Tongue (tissue), 2 donors: ENCODE results near the gene ZNF630. TPM values are rescaled to one million over a fixed set of nuclear protein-coding genes. Genes with fewer than 3 reads are reported as not detected.
"Not testable (repeated sequence)": the region's sequence is repeated elsewhere in the genome, so short reads cannot be mapped to it uniquely, and the experiment has no call there.

Source experiments
- DNase-seq: peaks from one replicate; pipeline ENCODE4 v3.0.0-alpha.2; 2015
- total RNA-seq: library from RNA; depleted of rRNA; stranded (reverse); fragments of >200 nt; gene quantifications from one replicate; pipeline ENCODE4 v1.2.3, GENCODE V29; 2014

ZNF630 gene
- total RNA-seq, 1 donor from 2014 or later = 4.6 TPM

- DNase-seq = no peak
These were observed 43.3 kb downstream of the ZNF630 start for GRCh38 chrX:48028091-48028490.

DNA sequence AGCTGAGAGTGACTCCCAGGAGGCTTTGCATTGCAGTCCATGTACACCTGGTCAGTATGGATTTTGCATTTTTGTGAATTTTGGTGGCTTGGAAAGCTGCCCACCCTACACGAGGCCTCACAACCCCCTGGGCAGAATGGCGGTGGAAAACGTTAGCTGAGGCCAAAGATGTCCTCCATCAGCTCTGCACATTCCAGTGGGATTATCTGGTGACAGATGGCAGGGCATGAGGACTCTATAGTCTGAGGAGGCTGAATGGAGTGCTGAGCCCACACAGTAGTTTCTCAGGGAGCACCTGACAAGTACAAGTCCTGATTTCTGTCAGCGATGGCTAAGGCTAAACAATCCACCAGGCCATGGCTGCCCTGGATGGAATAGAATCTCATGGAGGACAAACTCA, 43.9 kb downstream of the ZNF630 start:
- peak; percentile 55 for DNase-seq

DNA sequence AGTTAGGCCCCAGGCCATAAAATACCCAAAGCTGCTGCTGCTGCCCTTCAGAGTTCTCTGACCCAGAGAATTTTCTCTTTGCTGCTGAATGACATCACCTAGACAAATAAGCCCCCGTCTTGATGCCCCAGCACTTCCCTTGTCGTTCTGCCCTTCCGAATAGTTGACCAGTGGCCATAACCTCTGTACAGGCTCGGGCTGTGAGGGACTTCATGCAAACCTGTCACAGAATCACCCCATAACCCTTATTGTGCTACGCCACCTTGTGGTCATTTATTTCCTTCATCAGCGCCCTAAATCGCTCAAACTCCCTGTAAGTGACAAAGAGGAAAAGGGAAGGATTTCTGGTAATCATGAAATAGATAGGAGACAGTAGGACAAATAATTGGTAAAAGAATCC, 45.9 kb downstream of the ZNF630 start:
- peak; percentile 75 for DNase-seq

- no peak for DNase-seq
These were observed 48.7 kb downstream of the ZNF630 start for GRCh38 chrX:48022738-48023137.

DNA sequence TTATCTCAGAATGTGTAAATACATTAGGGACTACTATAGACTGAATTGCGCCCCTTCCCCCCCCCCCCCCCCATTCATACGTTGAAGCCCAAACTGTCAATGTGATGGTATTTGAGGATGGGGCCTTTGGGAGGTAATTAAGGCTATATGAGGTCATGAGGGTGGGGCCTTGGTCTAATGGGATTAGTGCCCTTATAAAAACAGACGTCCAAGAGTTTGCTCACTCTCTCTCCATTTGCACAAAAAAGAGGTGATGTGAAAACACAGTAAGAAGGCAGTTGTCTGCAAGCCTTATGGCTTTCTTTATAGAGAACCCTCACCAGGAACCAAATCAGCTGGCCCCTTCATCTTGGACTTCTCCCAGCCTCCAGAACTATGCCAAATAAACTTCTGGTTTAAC, 49.3 kb downstream of the ZNF630 start:
- no peak for DNase-seq

DNA sequence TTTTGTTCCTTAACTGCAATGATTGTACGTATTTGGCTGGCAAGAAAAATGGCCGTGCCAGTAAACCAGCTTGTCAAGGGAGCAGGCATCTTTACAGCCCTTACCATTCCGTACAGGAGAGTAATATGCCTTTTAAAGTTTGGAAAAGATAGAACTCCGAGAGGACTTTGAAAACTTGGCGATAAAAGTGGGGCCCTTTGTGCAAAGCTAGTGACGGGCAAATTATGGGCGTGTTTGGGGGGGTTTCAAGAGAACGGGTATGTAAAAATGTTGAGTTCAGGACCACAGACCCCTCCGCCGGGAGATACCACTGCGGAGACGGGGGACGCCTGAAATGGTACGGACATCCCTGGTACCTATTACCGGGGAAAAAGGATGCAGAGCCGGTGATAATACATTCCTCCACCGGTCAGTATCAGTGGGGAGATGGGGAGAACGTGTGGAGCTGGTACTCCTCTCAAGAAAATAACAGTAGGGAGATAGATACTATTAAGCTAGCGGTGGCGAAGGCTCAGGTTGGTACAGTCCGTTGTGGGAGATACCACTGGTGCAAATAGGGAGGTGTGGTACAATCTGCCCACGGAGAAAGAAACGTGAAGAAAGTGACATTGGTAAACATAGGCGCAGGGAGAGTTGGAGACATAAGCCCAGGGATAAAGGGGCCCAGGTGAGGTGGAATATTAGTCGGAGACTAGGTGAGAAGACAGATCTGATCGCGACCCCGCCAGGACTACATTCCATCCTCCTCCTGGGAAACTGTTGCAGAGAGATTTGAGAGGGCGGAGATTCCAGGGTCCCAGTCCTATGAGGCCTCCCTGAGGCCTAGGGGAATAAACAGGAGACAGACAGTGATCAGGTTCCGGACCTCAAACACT, 50.2 kb downstream of the ZNF630 start:
- DNase-seq = peak; percentile 90

GRCh38 chrX:48020472-48020871, 51.0 kb downstream of the ZNF630 start:
- not testable (repeated sequence) for DNase-seq

GRCh38 chrX:48019892-48020291, 51.5 kb downstream of the ZNF630 start:
- not testable (repeated sequence) for DNase-seq

- not testable (repeated sequence) for DNase-seq
These were observed 54.7 kb downstream of the ZNF630 start for GRCh38 chrX:48016583-48017310.

- not testable (repeated sequence) for DNase-seq
These were observed 61.9 kb downstream of the ZNF630 start for GRCh38 chrX:48009445-48009960.

Other genes starting within 250 kb of the ZNF630 start
- 12.1 TPM for gene ZNF81, start 234.7 kb downstream of the ZNF630 start, total RNA-seq
- 7.3 TPM for gene ZNF182, start 67.7 kb downstream of the ZNF630 start, total RNA-seq
- not detected for gene SPACA5, start 64.7 kb downstream of the ZNF630 start, total RNA-seq
- gene SPACA5B, start 59.0 kb upstream of the ZNF630 start, total RNA-seq = not detected
- gene SSX5, start 125.2 kb upstream of the ZNF630 start, total RNA-seq = not detected
- gene SSX1, start 183.8 kb upstream of the ZNF630 start, total RNA-seq = not detected